Skeletal muscle tissue (tissue), 4 donors: ENCODE measurements around the gene DRC3. TPM values are rescaled to one million over a fixed set of nuclear protein-coding genes. Genes with fewer than 3 reads are reported as not detected.

Experiments
- H3K27ac ChIP-seq: one replicate; pipeline ENCODE4 v1.7.0; 2013; ENCODE audit warnings: mild to moderate bottlenecking, low read depth, low read length, inconsistent platforms
- H3K27me3 ChIP-seq, 3 donors: one replicate each; pipeline ENCODE4 v1.7.0; 2013; ENCODE audit warnings: low read length in 3 of 3; ENCODE audit not compliant: control insufficient read depth in 3 of 3, insufficient read depth in 3 of 3
- H3K36me3 ChIP-seq, 3 donors: one replicate each; pipeline ENCODE4 v1.7.0; 2013; ENCODE audit warnings: low read length in 3 of 3; ENCODE audit not compliant: control insufficient read depth in 3 of 3, insufficient read depth in 3 of 3
- H3K4me1 ChIP-seq, 3 donors: one replicate each; pipeline ENCODE4 v1.7.0; 2013; ENCODE audit warnings: low read length in 3 of 3, mild to moderate bottlenecking in 3 of 3; ENCODE audit not compliant: control insufficient read depth in 3 of 3, insufficient read depth in 3 of 3
- H3K4me3 ChIP-seq, 3 donors: one replicate each; pipeline ENCODE4 v1.7.0; 2013; ENCODE audit warnings: low read length in 3 of 3
- H3K9ac ChIP-seq, 3 donors: one replicate each; pipeline ENCODE4 v1.7.0; 2013; ENCODE audit warnings: low read length in 3 of 3, mild to moderate bottlenecking in 3 of 3, moderate library complexity in 2 of 3, low read depth in 1 of 3
- H3K9me3 ChIP-seq, 3 donors: one replicate each; pipeline ENCODE4 v1.7.0; 2013; ENCODE audit warnings: low read length in 3 of 3; ENCODE audit not compliant: control insufficient read depth in 3 of 3
- total RNA-seq: library from RNA; depleted of rRNA; stranded (reverse); fragments of >200 nt; gene quantifications from one replicate; pipeline ENCODE4 v1.2.3, GENCODE V29; 2014
- donor health status: Osteomylitis.

Gene DRC3
- total RNA-seq, 1 donor from 2014 or later: 1.0 TPM

GRCh38 chr17:17941015-17941414 is 31.6 kb upstream of the DRC3 start:
- H3K9ac ChIP-seq: no peak overlapping the region
- H3K27ac ChIP-seq: no peak overlapping the region
- H3K4me1 ChIP-seq: peaks cover 44 to 81% (median 55%) of the 10 kb centered on the region in 3 donors

GRCh38 chr17:17942846-17943245 is 29.8 kb upstream of the DRC3 start:
- Histone ChIP-seq H3K27ac (peak overlapping the region; percentile 27), H3K36me3 (peaks cover 0 to 2% (median 0%) of the 10 kb centered on the region in 3 donors), H3K9ac (peak overlapping the region in 1 of 3 donors; percentile 26), H3K27me3 (no peaks in the 10 kb centered on the region), H3K4me3 (peak overlapping the region in 1 of 3 donors; percentile 29), H3K4me1 (peaks cover 40 to 79% (median 50%) of the 10 kb centered on the region in 3 donors), H3K9me3 (no peaks in the 10 kb centered on the region)

More at GRCh38 chr17:17941015-17941414, 31.6 kb upstream of the DRC3 start:
- Histone ChIP-seq H3K9me3 (no peaks in the 10 kb centered on the region), H3K27me3 (no peaks in the 10 kb centered on the region), H3K4me3 (no peak overlapping the region), H3K36me3 (peaks cover 0 to 2% (median 0%) of the 10 kb centered on the region in 3 donors)

- no peak overlapping the region for H3K9ac ChIP-seq
- peaks cover 0 to 2% (median 0%) of the 10 kb centered on the region in 3 donors for H3K36me3 ChIP-seq
- H3K27ac ChIP-seq: peak overlapping the region; percentile 27
- no peaks in the 10 kb centered on the region for H3K27me3 ChIP-seq
- no peaks in the 10 kb centered on the region for H3K9me3 ChIP-seq
- H3K4me3 ChIP-seq: peak overlapping the region in 1 of 3 donors; percentile 29
- peaks cover 39 to 73% (median 44%) of the 10 kb centered on the region in 3 donors for H3K4me1 ChIP-seq
These were observed 29.2 kb upstream of the DRC3 start for GRCh38 chr17:17943281-17943984.

GRCh38 chr17:17944242-17944641 is 28.4 kb upstream of the DRC3 start:
- H3K9me3 ChIP-seq: no peaks in the 10 kb centered on the region
- no peak overlapping the region for H3K4me3 ChIP-seq
- H3K27me3 ChIP-seq: no peaks in the 10 kb centered on the region
- peaks cover 39 to 67% (median 43%) of the 10 kb centered on the region in 3 donors for H3K4me1 ChIP-seq
- H3K36me3 ChIP-seq: peaks cover 0 to 2% (median 0%) of the 10 kb centered on the region in 3 donors
- no peak overlapping the region for H3K9ac ChIP-seq
- H3K27ac ChIP-seq: no peak overlapping the region

GRCh38 chr17:17944743-17945142 is 27.9 kb upstream of the DRC3 start:
- H3K27ac ChIP-seq: no peak overlapping the region

GRCh38 chr17:17946093-17946492 is 26.6 kb upstream of the DRC3 start:
- H3K36me3 ChIP-seq: peaks cover 0 to 2% (median 0%) of the 10 kb centered on the region in 3 donors
- H3K4me1 ChIP-seq: peaks cover 32 to 54% (median 35%) of the 10 kb centered on the region in 3 donors
- no peak overlapping the region for H3K4me3 ChIP-seq

More at GRCh38 chr17:17944743-17945142, 27.9 kb upstream of the DRC3 start:
- Histone ChIP-seq H3K4me3 (no peak overlapping the region), H3K27me3 (no peaks in the 10 kb centered on the region), H3K36me3 (peaks cover 0 to 2% (median 0%) of the 10 kb centered on the region in 3 donors), H3K9ac (no peak overlapping the region), H3K4me1 (peaks cover 39 to 65% (median 43%) of the 10 kb centered on the region in 3 donors), H3K9me3 (no peaks in the 10 kb centered on the region)

GRCh38 chr17:17947309-17947708 is 25.4 kb upstream of the DRC3 start:
- Histone ChIP-seq H3K9me3 (no peaks in the 10 kb centered on the region), H3K27me3 (no peaks in the 10 kb centered on the region), H3K27ac (no peak overlapping the region), H3K4me3 (no peak overlapping the region), H3K36me3 (peaks cover 0 to 2% (median 0%) of the 10 kb centered on the region in 3 donors), H3K4me1 (peaks cover 31 to 45% (median 32%) of the 10 kb centered on the region in 3 donors), H3K9ac (no peak overlapping the region)

More at GRCh38 chr17:17946093-17946492, 26.6 kb upstream of the DRC3 start:
- Histone ChIP-seq H3K27me3 (no peaks in the 10 kb centered on the region), H3K27ac (no peak overlapping the region), H3K9ac (no peak overlapping the region), H3K9me3 (no peaks in the 10 kb centered on the region)

GRCh38 chr17:17947966-17948365 is 24.7 kb upstream of the DRC3 start:
- Histone ChIP-seq H3K27me3 (no peaks in the 10 kb centered on the region), H3K4me3 (no peak overlapping the region), H3K9me3 (no peaks in the 10 kb centered on the region), H3K36me3 (peaks cover 0 to 2% (median 0%) of the 10 kb centered on the region in 3 donors), H3K9ac (no peak overlapping the region), H3K27ac (no peak overlapping the region), H3K4me1 (peaks cover 26 to 39% (median 30%) of the 10 kb centered on the region in 3 donors)

GRCh38 chr17:17950347-17950746 is 22.3 kb upstream of the DRC3 start:
- no peak overlapping the region for H3K4me3 ChIP-seq
- H3K9me3 ChIP-seq: no peaks in the 10 kb centered on the region
- no peaks in the 10 kb centered on the region for H3K27me3 ChIP-seq
- H3K27ac ChIP-seq: no peak overlapping the region
- H3K36me3 ChIP-seq: peaks cover 0 to 5% (median 0%) of the 10 kb centered on the region in 3 donors
- H3K4me1 ChIP-seq: peaks cover 10 to 23% (median 13%) of the 10 kb centered on the region in 3 donors
- no peak overlapping the region for H3K9ac ChIP-seq

- H3K27me3 ChIP-seq: no peaks in the 10 kb centered on the region
- H3K4me1 ChIP-seq: peaks cover 8 to 22% (median 12%) of the 10 kb centered on the region in 3 donors
- H3K36me3 ChIP-seq: peaks cover 0 to 5% (median 0%) of the 10 kb centered on the region in 3 donors
- no peak overlapping the region for H3K27ac ChIP-seq
- no peak overlapping the region for H3K9ac ChIP-seq
- H3K9me3 ChIP-seq: no peaks in the 10 kb centered on the region
- no peak overlapping the region for H3K4me3 ChIP-seq
These were observed 21.9 kb upstream of the DRC3 start for GRCh38 chr17:17950806-17951205.
